BJ (cell line): ENCODE measurements around the gene C1orf53. TPM values are rescaled to one million over a fixed set of nuclear protein-coding genes. Genes with fewer than 3 reads are reported as not detected.
"Not testable (repeated sequence)": the region's sequence is repeated elsewhere in the genome, so short reads cannot be mapped to it uniquely, and the experiment has no call there.

Source experiments
- CTCF ChIA-PET: fragments of 350-600 bp; formaldehyde crosslinking; extraction: SDS; loops from one replicate; lab custom pipeline; 2021; ENCODE audit warnings: antibody characterized with exemption, inconsistent platforms; lab: Yijun Ruan, JAX
- POLR2A ChIA-PET: fragments of 300-600 bp; sonication (Branson Sonifier 250); formaldehyde crosslinking; extraction: SDS; loops from one replicate; lab custom pipeline; 2021; ENCODE audit warnings: antibody characterized with exemption; lab: Charles Lee
- DNase-seq: peaks from one replicate; pipeline ENCODE4 v3.0.0-alpha.2; 2011; ENCODE audit warnings: low read depth
- H3K27me3 ChIP-seq: 2 replicates; pipeline ENCODE4 v1.6.0; 2011; ENCODE audit warnings: low read length; ENCODE audit not compliant: control insufficient read depth, insufficient read depth
- H3K36me3 ChIP-seq: 2 replicates; pipeline ENCODE4 v1.5.1; 2011; ENCODE audit warnings: low read length; ENCODE audit not compliant: control insufficient read depth, insufficient read depth
- H3K4me3 ChIP-seq: 2 replicates; pipeline ENCODE4 v1.5.1; 2011; ENCODE audit warnings: low read depth, mild to moderate bottlenecking, control low read depth, low read length
- polyA plus RNA-seq: library from polyadenylated mRNA; depleted of rRNA; stranded (reverse); fragments of >200 nt; gene quantifications from 2 replicates; pipeline ENCODE4 v1.2.3, GENCODE V29; 2011
- TF ChIP-seq, protein P1 (sequence below): IDR thresholded peaks from 2 replicates; pipeline ENCODE4 v1.5.1; 2011; ENCODE audit warnings: low read depth, mild to moderate bottlenecking, control low read depth, inconsistent platforms, low read length, moderate library complexity; ENCODE audit not compliant: insufficient read depth

The C1orf53 gene
- polyA plus RNA-seq, 1 experiment, result 9.7 TPM

DNA sequence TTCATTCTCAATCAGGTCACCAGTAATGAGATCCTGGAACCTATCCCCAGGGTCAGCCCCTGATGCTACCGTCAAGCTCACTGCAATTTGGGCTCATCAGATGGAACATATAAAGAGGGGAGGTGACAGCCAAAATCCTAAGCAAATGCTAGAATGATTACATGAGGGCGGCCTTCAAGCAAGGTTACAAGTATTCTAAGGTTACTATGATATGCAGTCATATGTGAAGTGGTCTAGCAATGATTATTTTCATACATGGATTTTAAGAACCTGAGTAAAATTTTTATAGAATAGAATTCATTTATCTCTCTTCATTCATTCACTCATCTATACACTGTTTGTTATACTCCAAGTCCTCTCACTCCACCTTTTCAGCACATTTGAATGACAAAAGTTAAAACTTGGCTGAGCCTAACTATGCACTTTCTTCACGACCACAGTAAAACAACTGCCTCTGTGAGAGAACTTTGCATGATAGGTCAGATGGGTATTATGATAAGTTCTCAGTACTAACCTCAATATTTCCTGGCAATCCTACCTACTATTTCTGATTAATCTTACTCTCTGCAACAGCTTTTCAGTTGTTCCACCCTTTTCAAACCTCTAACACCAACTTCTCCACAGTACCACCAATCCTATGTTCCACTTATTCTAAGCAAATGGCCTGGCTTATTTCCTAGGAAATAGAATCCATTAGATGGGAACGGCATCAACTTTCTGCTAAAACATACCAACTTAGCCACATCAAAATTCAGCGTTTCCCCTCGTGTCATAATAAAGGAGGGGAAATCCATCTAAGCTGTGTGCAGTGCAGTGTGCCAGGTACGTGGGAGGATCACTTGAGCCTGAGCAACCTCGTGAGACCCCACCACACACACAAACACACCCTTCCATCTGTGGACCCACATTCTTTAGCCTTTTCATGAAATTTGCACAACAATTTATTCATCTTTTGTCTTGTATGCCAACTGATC is 46.8 kb downstream of the C1orf53 start:
- ChIA-PET CTCF (no interaction called here), POLR2A (no interaction called here)
- Histone ChIP-seq H3K4me3 (no peak overlapping the region), H3K27me3 (no peaks in the 10 kb centered on the region), H3K36me3 (no peaks in the 10 kb centered on the region)
- DNase-seq, result no peak
- TF ChIP-seq, protein P1, sequence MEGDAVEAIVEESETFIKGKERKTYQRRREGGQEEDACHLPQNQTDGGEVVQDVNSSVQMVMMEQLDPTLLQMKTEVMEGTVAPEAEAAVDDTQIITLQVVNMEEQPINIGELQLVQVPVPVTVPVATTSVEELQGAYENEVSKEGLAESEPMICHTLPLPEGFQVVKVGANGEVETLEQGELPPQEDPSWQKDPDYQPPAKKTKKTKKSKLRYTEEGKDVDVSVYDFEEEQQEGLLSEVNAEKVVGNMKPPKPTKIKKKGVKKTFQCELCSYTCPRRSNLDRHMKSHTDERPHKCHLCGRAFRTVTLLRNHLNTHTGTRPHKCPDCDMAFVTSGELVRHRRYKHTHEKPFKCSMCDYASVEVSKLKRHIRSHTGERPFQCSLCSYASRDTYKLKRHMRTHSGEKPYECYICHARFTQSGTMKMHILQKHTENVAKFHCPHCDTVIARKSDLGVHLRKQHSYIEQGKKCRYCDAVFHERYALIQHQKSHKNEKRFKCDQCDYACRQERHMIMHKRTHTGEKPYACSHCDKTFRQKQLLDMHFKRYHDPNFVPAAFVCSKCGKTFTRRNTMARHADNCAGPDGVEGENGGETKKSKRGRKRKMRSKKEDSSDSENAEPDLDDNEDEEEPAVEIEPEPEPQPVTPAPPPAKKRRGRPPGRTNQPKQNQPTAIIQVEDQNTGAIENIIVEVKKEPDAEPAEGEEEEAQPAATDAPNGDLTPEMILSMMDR, result no peak

DNA sequence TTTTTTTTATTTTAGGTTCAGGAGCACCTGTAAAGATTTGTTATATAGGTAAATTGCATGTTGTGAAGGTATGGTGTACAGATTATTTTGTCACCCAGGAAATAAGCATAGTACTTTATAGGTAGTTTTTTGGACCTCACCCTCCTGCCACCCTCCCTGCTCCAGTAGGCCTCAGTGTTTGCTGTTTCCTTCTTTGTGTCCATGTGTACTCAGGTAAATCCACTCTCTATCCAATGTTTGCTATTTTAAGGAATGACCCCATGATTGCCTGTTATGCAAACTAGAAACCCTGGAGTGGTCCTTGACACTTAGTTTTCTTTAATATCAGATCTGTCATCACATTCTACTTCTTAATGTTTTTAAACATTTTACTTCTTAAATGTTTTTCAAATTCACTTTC is 48.7 kb downstream of the C1orf53 start:
- Histone ChIP-seq H3K4me3 (no peak overlapping the region), H3K36me3 (no peaks in the 10 kb centered on the region), H3K27me3 (no peaks in the 10 kb centered on the region)
- TF ChIP-seq, protein P1, result no peak
- no peak for DNase-seq
- ChIA-PET CTCF (interaction anchor here (0.7 kb wide), 1 partner anchor 17 kb away, joined by 3 read pairs; no protein-coding TSS in a partner anchor), POLR2A (no interaction called here)

DNA sequence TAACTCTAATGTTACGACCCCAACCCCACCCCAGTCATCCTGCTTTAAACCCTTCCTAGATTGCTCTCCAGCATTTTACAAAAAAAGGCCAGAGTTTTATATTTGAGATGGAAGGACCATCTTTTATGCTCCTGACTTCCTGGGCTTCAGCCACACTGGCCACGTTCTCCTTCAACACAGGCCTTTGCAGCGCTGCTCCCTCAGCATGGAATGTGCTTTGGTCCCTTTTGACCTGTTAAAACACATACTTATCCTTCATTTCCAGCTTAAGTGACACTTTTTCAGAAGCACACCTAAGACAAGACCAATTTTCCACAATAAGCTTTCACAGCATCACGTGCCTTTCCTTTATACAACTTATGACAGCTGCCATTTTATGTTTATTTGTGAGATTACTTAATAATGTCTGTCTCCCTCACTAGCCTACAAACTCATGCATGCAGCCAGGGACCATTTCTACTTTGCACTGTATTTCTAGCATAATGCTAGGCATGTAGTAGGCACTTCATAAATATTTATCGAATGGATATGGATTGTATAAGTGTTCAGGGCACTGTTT is 49.3 kb downstream of the C1orf53 start:
- TF ChIP-seq, protein P1, result no peak
- no peaks in the 10 kb centered on the region for H3K27me3 ChIP-seq
- no peaks in the 10 kb centered on the region for H3K36me3 ChIP-seq
- H3K4me3 ChIP-seq, result no peak overlapping the region
- no peak for DNase-seq
- ChIA-PET CTCF (no interaction called here), POLR2A (no interaction called here)

DNA sequence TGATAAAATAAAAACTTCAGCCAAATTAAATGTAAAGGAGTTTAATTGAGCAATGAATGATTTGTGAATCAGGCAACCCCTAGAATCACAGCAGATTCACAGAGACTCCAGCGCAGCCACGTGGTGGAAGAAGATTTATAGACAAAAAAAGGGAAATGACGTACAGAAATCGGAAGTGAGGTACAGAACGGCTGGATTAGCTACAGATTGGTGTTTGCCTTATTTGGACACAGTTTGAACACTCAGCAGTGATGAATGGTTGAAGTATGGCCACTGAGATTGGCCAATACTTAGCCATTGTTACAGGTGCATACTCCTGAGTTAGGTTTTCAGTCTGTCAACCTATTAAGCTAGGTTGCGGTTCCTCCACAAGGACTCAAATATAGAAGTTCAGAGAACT is 51.0 kb downstream of the C1orf53 start:
- DNase-seq, H3K4me3 ChIP-seq, H3K36me3 ChIP-seq, POLR2A ChIA-PET, CTCF ChIA-PET, H3K27me3 ChIP-seq: not testable (repeated sequence)

DNA sequence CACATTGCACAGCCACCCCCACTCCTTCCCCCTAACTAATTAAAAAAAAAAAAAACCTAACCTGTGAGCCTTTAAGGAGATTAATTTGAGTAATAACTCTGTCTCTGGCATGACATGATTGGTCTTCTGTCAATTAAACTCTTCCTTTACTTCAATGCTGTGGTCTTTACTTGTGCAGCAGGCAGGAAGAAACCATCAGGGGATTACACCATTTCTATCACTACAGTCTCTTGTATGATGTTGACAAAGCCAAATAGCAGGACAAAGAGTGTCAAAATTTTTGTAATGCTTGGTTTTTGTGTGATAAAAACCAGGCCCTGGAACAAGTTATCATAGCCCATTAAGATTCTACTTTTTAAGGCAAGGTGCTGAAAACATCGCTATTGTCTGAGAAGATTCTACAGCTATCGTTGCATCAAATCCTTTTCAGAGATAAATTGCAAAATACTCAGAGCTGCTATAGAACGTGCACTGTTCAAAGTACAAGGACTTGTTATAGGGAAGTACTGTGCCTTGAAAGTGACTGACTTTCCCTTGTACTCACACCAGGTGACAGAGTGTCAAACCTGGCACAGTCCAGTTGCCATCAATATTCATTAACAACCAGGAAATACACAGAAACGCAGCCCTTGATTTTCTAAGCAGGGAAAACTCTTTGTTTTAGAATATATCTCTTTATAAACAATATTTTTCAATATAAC is 52.4 kb downstream of the C1orf53 start:
- Histone ChIP-seq H3K4me3 (no peak overlapping the region), H3K27me3 (no peaks in the 10 kb centered on the region), H3K36me3 (no peaks in the 10 kb centered on the region)
- TF ChIP-seq, protein P1, result no peak
- CTCF ChIA-PET, result no interaction called here
- no peak for DNase-seq
- POLR2A ChIA-PET, result no interaction called here
